Transverse colon (tissue), 4 donors: ENCODE measurements around the gene CPEB1.

ENCODE experiments used
- CTCF ChIP-seq, 5 experiments: fragments of 200-600 bp in 3 of 5; fragments of 450-650 bp in 2 of 5; sonication (generic) in 3 of 5; IDR thresholded peaks; 1 replicate in 2 of 5; 2 replicates in 3 of 5; pipeline ENCODE4 v1.5.1; 2016 to 2017; ENCODE audit warnings: antibody characterized with exemption in 5 of 5, inconsistent platforms in 3 of 5, mild to moderate bottlenecking in 2 of 5, moderate library complexity in 1 of 5
- EP300 ChIP-seq: sonication (generic); formaldehyde crosslinking; IDR thresholded peaks from one replicate; pipeline ENCODE4 v1.6.1; 2017; ENCODE audit warnings: antibody characterized with exemption, low read depth
- POLR2A ChIP-seq: fragments of 450-650 bp; IDR thresholded peaks from one replicate; pipeline ENCODE4 v1.6.1; 2016; ENCODE audit warnings: antibody characterized with exemption, mild to moderate bottlenecking, moderate library complexity
- POLR2AphosphoS5 ChIP-seq, 3 donors: sonication (generic); formaldehyde crosslinking; IDR thresholded peaks; one replicate each; pipeline ENCODE4 v1.6.1; 2016; ENCODE audit warnings: antibody characterized with exemption in 3 of 3

GRCh38 chr15:82646250-82647044, 716 bp downstream of the CPEB1 start:
- TF ChIP-seq CTCF (IDR thresholded peaks at IDR 0.05) = no peak
- TF ChIP-seq POLR2AphosphoS5 (IDR thresholded peaks at IDR 0.05) = no peak
- no peak for TF ChIP-seq POLR2A
- TF ChIP-seq EP300 = no peak
